IPS-20b (cell line): ENCODE results near the gene DIDO1.

ENCODE experiments used
- H3K27ac ChIP-seq: one replicate; pipeline ENCODE4 v1.5.1; 2013; ENCODE audit warnings: low read length
- H3K27me3 ChIP-seq: 2 replicates; pipeline ENCODE4 v1.6.1; 2013; ENCODE audit warnings: mild to moderate bottlenecking, low read length, inconsistent platforms; ENCODE audit not compliant: insufficient read depth
- H3K36me3 ChIP-seq: 2 replicates; pipeline ENCODE4 v1.6.1; 2013; ENCODE audit warnings: low read depth, mild to moderate bottlenecking, inconsistent platforms, low read length, moderate library complexity; ENCODE audit not compliant: insufficient read depth
- H3K4me1 ChIP-seq: 2 replicates; pipeline ENCODE4 v1.6.1; 2013; ENCODE audit warnings: mild to moderate bottlenecking, control low read depth, inconsistent platforms, low read length, moderate library complexity; ENCODE audit not compliant: insufficient read depth
- H3K4me3 ChIP-seq: 2 replicates; pipeline ENCODE4 v1.5.1; 2013; ENCODE audit warnings: mild to moderate bottlenecking, low read length, inconsistent platforms
- H3K9ac ChIP-seq: 2 replicates; pipeline ENCODE4 v1.6.1; 2013; ENCODE audit warnings: low read depth, mild to moderate bottlenecking, inconsistent platforms, low read length, moderate library complexity
- H3K9me3 ChIP-seq: 2 replicates; pipeline ENCODE4 v1.6.1; 2013; ENCODE audit warnings: mild to moderate bottlenecking, low read depth, low read length, inconsistent platforms; ENCODE audit not compliant: insufficient read depth

The DIDO1 gene

DNA sequence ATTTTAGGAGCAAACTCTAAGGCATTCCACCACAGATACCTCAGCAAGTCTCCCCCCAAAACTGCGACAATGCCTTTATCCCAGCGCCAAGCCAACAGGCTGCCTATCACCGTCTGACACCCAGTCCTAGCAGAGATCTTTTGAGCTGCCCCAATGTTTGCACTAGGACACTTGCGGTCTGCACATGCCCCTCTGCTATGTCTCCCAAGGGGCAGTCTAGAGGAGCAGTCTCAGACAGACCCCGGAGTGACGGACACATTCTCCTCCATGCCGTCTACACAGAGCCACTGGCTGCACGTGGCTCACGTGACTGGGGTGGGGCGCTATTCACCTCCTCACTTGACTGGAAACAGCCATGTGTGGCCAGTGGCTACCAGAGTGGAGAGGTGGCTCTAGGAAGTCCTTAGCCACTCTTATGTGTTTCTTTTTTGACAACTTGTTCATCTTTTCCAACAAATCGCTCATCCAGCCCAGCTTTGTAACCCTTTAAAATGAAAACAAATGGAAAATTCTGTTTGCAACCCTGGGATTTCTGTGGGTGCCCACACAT, 16.0 kb downstream of the DIDO1 start:
- no peaks in the 10 kb centered on the region for H3K9me3 ChIP-seq
- H3K9ac ChIP-seq: no peak overlapping the region
- no peak overlapping the region for H3K27ac ChIP-seq
- no peaks in the 10 kb centered on the region for H3K27me3 ChIP-seq
- H3K4me1 ChIP-seq: peaks cover 11% of the 10 kb centered on the region; the same call in 1 of the 2 replicates
- H3K36me3 ChIP-seq: peaks cover 91% of the 10 kb centered on the region
- H3K4me3 ChIP-seq: no peak overlapping the region

DNA sequence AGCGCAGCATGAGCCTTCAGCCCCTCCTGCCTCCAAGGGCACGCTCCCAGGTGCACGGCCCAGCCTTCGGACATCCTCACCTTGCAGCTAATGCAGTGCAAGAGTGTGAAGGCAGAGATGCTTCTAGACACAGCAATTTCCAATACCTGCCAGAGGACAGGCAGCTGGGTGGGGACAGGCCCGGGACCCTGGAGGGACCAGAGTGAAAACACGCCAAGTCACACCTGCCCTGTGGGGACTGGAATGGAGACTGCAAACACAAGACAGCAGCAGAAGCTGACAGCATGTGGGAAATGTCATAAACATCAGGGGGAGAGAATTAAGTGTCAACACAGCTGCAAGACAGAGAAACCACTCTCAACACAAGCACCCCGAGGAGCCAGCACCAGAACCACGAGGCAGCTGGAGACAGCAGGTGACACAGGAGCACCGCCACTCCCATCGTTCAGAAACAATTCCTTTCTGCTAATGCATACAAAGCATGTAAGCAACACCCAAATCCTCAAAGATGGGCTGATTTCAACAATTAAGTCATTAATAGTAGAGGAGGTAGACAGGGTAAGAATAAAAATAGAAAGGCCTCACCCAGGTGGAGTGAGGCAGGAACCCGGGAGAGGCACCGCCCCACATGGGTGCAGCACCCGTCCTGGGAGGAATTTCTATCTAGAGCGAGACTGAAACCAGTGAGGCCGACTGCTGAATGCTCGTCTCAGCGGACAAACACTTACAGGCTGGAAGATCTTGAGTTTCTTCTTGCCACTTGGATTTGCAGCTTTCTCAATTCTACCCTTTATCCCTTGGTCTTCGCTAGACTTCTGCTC, 17.1 kb downstream of the DIDO1 start:
- Histone ChIP-seq H3K27ac (no peak overlapping the region), H3K27me3 (no peaks in the 10 kb centered on the region), H3K4me3 (no peak overlapping the region), H3K9ac (no peak overlapping the region), H3K4me1 (0 out of 2 replicates have a peak, but pooled peaks cover 3% of the 10 kb centered on the region), H3K9me3 (no peaks in the 10 kb centered on the region), H3K36me3 (peaks cover 98% of the 10 kb centered on the region)

- Histone ChIP-seq H3K9me3 (no peaks in the 10 kb centered on the region), H3K9ac (no peak overlapping the region), H3K27me3 (no peaks in the 10 kb centered on the region), H3K36me3 (peaks cover 100% of the 10 kb centered on the region), H3K27ac (no peak overlapping the region), H3K4me1 (no peaks in the 10 kb centered on the region; the same call in 1 of the 2 replicates), H3K4me3 (no peak overlapping the region)
Measured at GRCh38 chr20:62907384-62908317, 18.7 kb downstream of the DIDO1 start.

DNA sequence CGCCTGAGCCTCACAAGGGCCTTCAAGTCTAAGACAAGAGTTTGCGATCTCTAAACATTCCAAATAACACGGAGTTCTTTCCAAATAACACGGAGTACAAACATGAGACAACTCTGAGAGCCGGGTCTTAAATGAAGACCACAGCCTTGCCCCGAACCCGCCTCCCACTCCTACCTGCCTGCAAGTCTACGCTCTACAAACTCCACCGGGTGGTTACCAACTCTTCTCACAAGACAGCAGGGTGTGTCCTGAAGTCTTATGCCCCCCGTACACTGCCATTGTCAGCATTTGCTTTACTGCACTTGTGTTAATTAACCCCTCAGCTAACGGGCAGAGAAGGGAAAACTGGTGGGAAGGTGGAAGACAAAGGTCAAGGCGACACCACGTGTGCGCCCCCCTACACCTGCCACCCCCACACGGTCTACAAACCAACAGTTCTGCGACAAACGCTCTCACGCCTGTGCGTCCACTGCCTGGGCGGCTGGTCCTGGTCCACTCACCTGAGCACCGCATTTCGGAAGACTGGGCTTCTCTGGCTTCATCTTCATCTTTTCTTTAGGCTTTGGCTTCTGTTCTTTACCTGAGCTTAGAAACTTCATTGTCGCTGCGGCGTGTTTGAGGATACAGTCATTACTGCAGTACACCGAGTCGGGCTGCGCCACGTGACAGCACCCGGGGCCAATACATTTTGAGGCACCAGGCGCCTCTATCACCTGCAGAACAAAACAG, 19.5 kb downstream of the DIDO1 start:
- H3K36me3 ChIP-seq: peaks cover 100% of the 10 kb centered on the region

DNA sequence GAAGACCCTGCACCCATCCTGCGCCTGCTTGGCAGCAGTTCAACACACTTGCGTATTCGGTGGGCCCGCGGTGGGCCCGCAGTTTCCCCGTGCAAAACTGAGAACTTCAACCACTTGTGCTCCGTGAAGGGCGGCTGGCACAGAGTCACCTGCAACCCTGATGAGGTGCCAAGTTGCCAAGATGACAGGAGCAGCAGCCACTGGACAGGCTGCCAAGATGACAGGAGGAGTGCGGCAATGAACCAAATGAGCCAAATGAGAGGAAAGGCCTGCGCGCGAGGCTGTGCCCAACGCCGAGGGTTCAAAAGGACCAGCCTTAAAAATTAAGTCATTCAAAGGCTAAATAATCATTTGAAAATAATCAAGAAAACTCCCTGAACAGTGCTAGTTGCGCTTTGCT, 20.1 kb downstream of the DIDO1 start:
- Histone ChIP-seq H3K27me3 (no peaks in the 10 kb centered on the region), H3K9ac (no peak overlapping the region), H3K36me3 (peaks cover 100% of the 10 kb centered on the region), H3K9me3 (no peaks in the 10 kb centered on the region), H3K4me3 (no peak overlapping the region), H3K4me1 (no peaks in the 10 kb centered on the region; the same call in 1 of the 2 replicates), H3K27ac (no peak overlapping the region)

More for the DNA sequence above, 19.5 kb downstream of the DIDO1 start:
- Histone ChIP-seq H3K27ac (no peak overlapping the region), H3K9me3 (no peaks in the 10 kb centered on the region), H3K9ac (no peak overlapping the region), H3K4me3 (no peak overlapping the region), H3K27me3 (no peaks in the 10 kb centered on the region), H3K4me1 (no peaks in the 10 kb centered on the region; the same call in 1 of the 2 replicates)

- Histone ChIP-seq H3K27ac (no peak overlapping the region), H3K4me3 (no peak overlapping the region), H3K9me3 (no peaks in the 10 kb centered on the region), H3K4me1 (peaks cover under 1% of the 10 kb centered on the region), H3K27me3 (no peaks in the 10 kb centered on the region), H3K9ac (no peak overlapping the region), H3K36me3 (peaks cover 96% of the 10 kb centered on the region)
Measured at GRCh38 chr20:62905536-62906117, 20.7 kb downstream of the DIDO1 start.

DNA sequence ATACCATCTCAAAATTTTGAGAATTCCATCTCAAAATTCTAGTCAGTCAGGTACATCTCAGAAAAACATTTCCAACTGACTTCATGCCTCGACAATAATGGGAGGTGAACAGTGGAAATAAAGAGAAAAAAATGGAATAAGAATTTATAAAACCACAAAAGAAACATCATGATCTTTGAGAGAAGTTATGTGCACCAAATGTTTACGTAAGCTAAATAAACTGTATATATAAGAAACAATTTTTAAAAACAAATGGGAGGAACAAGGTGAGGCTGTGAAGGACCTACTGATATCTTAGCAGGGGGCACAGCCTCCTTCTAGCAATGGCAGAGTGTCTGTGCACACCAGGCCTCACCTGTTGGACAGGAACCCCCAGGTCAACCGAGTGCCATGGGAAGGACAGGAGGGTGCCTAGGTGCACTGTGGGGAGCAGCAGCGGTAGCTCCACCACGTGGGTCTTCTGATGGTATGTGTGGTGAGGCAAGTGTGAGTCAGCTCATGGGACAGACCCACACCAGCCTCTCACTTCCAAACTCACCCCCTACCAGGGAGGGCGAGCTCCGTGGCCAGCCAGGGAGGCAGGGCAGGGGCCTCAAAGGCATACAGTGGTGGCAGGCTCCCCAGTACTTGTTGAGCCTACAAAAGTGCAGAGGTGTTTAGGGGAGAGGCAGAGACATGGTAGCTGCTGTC, 23.2 kb downstream of the DIDO1 start:
- no peak overlapping the region for H3K4me3 ChIP-seq
- no peaks in the 10 kb centered on the region for H3K27me3 ChIP-seq
- H3K27ac ChIP-seq: no peak overlapping the region
- no peak overlapping the region for H3K9ac ChIP-seq
- H3K36me3 ChIP-seq: peaks cover 71% of the 10 kb centered on the region
- H3K9me3 ChIP-seq: no peaks in the 10 kb centered on the region
- peaks cover 14% of the 10 kb centered on the region for H3K4me1 ChIP-seq

GRCh38 chr20:62901891-62902290, 24.4 kb downstream of the DIDO1 start:
- Histone ChIP-seq H3K9ac (no peak overlapping the region), H3K9me3 (no peaks in the 10 kb centered on the region), H3K4me1 (peaks cover 14% of the 10 kb centered on the region), H3K27me3 (no peaks in the 10 kb centered on the region), H3K27ac (no peak overlapping the region), H3K4me3 (no peak overlapping the region), H3K36me3 (peaks cover 62% of the 10 kb centered on the region)

DNA sequence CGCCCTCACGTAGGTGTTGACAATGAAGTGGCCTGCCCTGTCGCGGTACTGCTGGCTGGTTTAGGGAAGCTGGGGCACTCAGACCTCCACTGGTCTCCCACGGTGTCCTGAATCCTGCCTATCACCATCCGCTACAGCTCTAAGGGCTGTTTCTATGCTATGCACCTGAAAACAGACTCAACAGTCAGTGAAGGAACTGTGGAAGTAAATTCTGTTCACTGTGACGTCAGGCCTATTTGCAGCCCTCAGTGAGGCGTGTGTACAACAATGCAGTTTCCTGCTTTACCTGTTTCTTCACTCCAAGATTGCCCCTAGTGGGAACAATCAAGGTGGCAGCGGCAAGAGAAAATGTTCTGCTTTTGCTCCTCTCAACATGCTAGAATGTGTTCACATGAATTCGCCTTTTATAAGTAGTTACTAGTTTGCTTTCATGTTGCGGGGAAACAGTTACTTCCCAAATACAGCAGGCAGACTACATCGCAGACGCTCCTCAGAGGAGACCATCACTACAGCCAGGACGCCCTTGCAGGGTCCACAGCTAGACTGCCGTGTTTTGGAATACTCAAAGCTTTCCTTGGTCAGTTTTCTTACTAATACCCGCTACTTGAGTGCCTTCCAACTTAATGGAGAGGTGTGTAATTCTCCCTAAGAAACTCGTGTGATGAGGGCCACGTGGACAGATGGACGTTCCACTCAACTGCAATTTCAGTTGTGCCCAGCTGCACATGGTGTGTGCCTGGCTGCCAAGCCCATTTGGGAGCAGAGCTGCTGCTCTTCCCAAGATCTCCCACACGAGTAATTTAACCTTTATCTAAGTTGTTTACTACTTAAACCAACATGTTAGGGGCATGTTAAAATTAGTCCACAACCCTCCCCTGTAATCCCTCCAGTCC, 25.4 kb downstream of the DIDO1 start:
- no peak overlapping the region for H3K27ac ChIP-seq
- peaks cover 14% of the 10 kb centered on the region for H3K4me1 ChIP-seq
- H3K36me3 ChIP-seq: peaks cover 62% of the 10 kb centered on the region

More for the DNA sequence above, 25.4 kb downstream of the DIDO1 start:
- H3K9ac ChIP-seq: no peak overlapping the region; the same call in 1 of the 2 replicates
- no peak overlapping the region for H3K4me3 ChIP-seq
- H3K9me3 ChIP-seq: no peaks in the 10 kb centered on the region
- H3K27me3 ChIP-seq: no peaks in the 10 kb centered on the region
